Measurements from ENCODE around the gene CST8.

Gene CST8

DNA sequence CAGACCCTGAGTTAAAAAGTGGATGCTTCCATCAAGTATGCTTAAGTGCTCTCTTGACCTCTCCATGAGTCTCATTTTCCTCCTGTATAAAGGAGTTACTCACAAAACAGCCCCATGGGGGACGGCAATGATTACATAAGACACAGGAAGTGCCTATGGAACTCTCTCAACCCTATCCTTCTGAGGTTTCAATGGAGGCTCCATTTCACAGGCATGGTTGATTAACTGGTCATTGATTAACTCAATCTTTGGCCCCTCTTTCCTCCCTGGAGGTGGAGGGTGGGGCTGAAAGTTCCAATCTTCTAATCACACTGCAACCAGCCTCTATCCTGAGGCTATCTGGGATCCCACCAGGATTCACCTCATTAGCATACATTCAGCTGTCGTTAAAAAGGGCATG is 29.3 kb downstream of the CST8 start:
- Histone ChIP-seq H2AFZ (ENCODE audit: low read length) (no peak overlapping the region), H3K79me2 (ENCODE audit: insufficient read depth, low read length) (no peaks in the 10 kb centered on the region), H3F3A (ENCODE audit: low read depth) (no peaks in the 10 kb centered on the region), H3K9me3 (ENCODE audit: insufficient read depth, low read depth, low read length) (no peaks in the 10 kb centered on the region), H3K4me1 (ENCODE audit: insufficient read depth, low read length, poor library complexity, severe bottlenecking) (no peaks in the 10 kb centered on the region), H3K36me3 (ENCODE audit: insufficient read depth, low read length) (no peaks in the 10 kb centered on the region), H3K9me2 (replicated peaks; ENCODE audit: low read depth, low read length) (no peaks in the 10 kb centered on the region), H3K4me3 (ENCODE audit: low read length, poor library complexity, severe bottlenecking) (no peak overlapping the region), H4K20me1 (ENCODE audit: insufficient read depth, low read length, poor library complexity, severe bottlenecking) (no peaks in the 10 kb centered on the region), H3K4me2 (ENCODE audit: low read depth, low read length, poor library complexity, severe bottlenecking) (no peak overlapping the region), H3K9ac (ENCODE audit: low read depth, low read length, poor library complexity, severe bottlenecking) (no peak overlapping the region), H3K27me3 (ENCODE audit: insufficient read depth, low read length, poor library complexity, severe bottlenecking) (no peaks in the 10 kb centered on the region)
- TF ChIP-seq, protein P1, sequence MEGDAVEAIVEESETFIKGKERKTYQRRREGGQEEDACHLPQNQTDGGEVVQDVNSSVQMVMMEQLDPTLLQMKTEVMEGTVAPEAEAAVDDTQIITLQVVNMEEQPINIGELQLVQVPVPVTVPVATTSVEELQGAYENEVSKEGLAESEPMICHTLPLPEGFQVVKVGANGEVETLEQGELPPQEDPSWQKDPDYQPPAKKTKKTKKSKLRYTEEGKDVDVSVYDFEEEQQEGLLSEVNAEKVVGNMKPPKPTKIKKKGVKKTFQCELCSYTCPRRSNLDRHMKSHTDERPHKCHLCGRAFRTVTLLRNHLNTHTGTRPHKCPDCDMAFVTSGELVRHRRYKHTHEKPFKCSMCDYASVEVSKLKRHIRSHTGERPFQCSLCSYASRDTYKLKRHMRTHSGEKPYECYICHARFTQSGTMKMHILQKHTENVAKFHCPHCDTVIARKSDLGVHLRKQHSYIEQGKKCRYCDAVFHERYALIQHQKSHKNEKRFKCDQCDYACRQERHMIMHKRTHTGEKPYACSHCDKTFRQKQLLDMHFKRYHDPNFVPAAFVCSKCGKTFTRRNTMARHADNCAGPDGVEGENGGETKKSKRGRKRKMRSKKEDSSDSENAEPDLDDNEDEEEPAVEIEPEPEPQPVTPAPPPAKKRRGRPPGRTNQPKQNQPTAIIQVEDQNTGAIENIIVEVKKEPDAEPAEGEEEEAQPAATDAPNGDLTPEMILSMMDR (conservative IDR thresholded peaks at IDR 0.05; ENCODE audit: low read length) = no peak
- no peak for TF ChIP-seq EZH2phosphoT487 (IDR thresholded peaks at IDR 0.05; ENCODE audit: borderline replicate concordance)

DNA sequence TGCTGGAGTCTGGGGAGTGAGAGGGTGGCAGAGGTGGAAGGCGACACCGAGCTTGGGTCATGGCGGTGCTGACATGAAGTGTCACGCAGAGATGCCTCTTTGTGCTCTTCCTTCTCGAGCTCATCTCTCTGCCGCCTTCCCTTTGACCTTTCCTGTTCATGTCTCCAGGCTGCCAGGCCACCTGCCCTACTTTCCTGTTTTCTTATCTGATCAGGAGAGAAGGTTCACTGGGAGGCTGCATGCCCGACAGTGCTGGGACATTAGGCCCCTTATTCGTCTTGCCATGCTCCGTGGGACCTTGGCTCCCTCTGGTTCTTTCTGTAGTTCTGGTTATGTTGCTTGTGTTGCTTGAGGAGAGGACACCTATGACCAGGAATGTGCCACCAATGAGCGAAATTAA is 33.2 kb downstream of the CST8 start:
- Histone ChIP-seq H3K36me3 (ENCODE audit: insufficient read depth, low read length) (no peaks in the 10 kb centered on the region), H3K4me2 (ENCODE audit: low read depth, low read length, poor library complexity, severe bottlenecking) (no peak overlapping the region), H3F3A (ENCODE audit: low read depth) (no peaks in the 10 kb centered on the region), H3K4me1 (ENCODE audit: insufficient read depth, low read length, poor library complexity, severe bottlenecking) (no peaks in the 10 kb centered on the region), H3K79me2 (ENCODE audit: insufficient read depth, low read length) (no peaks in the 10 kb centered on the region), H2AFZ (ENCODE audit: low read length) (no peak overlapping the region), H3K27me3 (ENCODE audit: insufficient read depth, low read length, poor library complexity, severe bottlenecking) (no peaks in the 10 kb centered on the region), H3K4me3 (ENCODE audit: low read length, poor library complexity, severe bottlenecking) (no peak overlapping the region), H3K9me3 (ENCODE audit: insufficient read depth, low read depth, low read length) (no peaks in the 10 kb centered on the region; the same call in 1 of the 2 replicates), H3K9me2 (replicated peaks; ENCODE audit: low read depth, low read length) (no peaks in the 10 kb centered on the region), H3K9ac (ENCODE audit: low read depth, low read length, poor library complexity, severe bottlenecking) (no peak overlapping the region), H4K20me1 (ENCODE audit: insufficient read depth, low read length, poor library complexity, severe bottlenecking) (no peaks in the 10 kb centered on the region)
- no peak for TF ChIP-seq EZH2phosphoT487 (IDR thresholded peaks at IDR 0.05; ENCODE audit: borderline replicate concordance)
- TF ChIP-seq, protein P1 (conservative IDR thresholded peaks at IDR 0.05; ENCODE audit: low read length) = no peak

DNA sequence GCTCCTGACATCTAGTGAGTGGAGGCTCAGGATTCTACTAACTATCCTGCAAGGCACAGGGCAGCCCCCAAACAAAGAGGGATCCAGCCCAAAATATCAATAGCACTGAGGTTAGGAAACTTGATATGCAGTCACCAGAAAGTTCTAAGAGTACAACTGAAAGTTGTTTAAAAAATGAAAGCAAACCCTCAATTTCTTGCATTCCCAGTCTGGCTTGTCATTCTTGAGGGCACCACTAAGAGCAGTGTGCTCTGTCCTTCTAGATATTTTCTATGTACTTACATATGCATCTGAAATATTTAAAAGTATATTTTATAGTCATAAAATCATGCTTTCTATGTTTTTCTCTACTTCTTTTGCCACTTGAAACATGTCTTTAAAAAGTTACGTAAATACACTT is 35.9 kb downstream of the CST8 start:
- Histone ChIP-seq H3K79me2 (ENCODE audit: insufficient read depth, low read length) (no peaks in the 10 kb centered on the region), H4K20me1 (ENCODE audit: insufficient read depth, low read length, poor library complexity, severe bottlenecking) (no peaks in the 10 kb centered on the region), H3K27me3 (ENCODE audit: insufficient read depth, low read length, poor library complexity, severe bottlenecking) (no peaks in the 10 kb centered on the region), H3K4me2 (ENCODE audit: low read depth, low read length, poor library complexity, severe bottlenecking) (no peak overlapping the region), H2AFZ (ENCODE audit: low read length) (no peak overlapping the region), H3F3A (ENCODE audit: low read depth) (no peaks in the 10 kb centered on the region), H3K4me1 (ENCODE audit: insufficient read depth, low read length, poor library complexity, severe bottlenecking) (no peaks in the 10 kb centered on the region), H3K9ac (ENCODE audit: low read depth, low read length, poor library complexity, severe bottlenecking) (no peak overlapping the region), H3K9me3 (ENCODE audit: insufficient read depth, low read depth, low read length) (no peaks in the 10 kb centered on the region; the same call in 1 of the 2 replicates), H3K4me3 (ENCODE audit: low read length, poor library complexity, severe bottlenecking) (no peak overlapping the region), H3K9me2 (replicated peaks; ENCODE audit: low read depth, low read length) (no peaks in the 10 kb centered on the region), H3K36me3 (ENCODE audit: insufficient read depth, low read length) (no peaks in the 10 kb centered on the region)
- TF ChIP-seq, protein P1 (conservative IDR thresholded peaks at IDR 0.05; ENCODE audit: low read length) = no peak
- TF ChIP-seq EZH2phosphoT487 (IDR thresholded peaks at IDR 0.05; ENCODE audit: borderline replicate concordance) = no peak

Data from Loucy (cell line).